ENCODE measurements around the gene CSRNP2. TPM values are rescaled to one million over a fixed set of nuclear protein-coding genes. Genes with fewer than 3 reads are reported as not detected.

CSRNP2 gene
- total and polyA plus RNA-seq, 2 of the 8 experiments (the other 6 are each of a cell fraction or from before 2014, with no cell fraction given) = 13.7 to 34.0 TPM

DNA sequence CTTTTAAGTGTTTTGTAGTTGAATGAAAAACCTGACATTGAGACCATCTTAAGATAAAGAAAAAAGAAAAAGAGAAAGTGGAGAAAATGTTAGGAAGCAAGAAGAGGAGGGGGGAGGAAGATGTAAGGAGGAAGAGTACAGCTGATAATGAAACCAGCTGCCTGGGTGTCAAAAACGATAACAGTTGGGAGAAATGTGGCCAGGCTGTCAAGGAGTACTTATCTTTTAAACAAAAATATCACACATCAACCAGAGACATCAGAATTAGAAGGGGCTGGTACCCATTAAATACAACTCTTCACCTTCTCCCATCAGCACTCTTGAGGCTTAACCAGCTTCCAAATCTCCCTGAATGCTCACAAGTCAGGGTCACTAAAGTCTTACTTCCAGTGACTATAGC, 61.7 kb downstream of the CSRNP2 start (continued):
- TF ChIP-seq, protein P1, sequence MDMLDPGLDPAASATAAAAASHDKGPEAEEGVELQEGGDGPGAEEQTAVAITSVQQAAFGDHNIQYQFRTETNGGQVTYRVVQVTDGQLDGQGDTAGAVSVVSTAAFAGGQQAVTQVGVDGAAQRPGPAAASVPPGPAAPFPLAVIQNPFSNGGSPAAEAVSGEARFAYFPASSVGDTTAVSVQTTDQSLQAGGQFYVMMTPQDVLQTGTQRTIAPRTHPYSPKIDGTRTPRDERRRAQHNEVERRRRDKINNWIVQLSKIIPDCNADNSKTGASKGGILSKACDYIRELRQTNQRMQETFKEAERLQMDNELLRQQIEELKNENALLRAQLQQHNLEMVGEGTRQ (IDR thresholded peaks at IDR 0.05; ENCODE audit: low read length) = no peak
